Muscle of arm (tissue), 12 donors: ENCODE data around the gene MACROH2A1. TPM values are rescaled to one million over a fixed set of nuclear protein-coding genes. Genes with fewer than 3 reads are reported as not detected.
A peak's percentile ranks its signal among the peaks of the same experiment; 100 is the strongest.

ENCODE experiments used
- DNase-seq: peaks from one replicate; pipeline ENCODE4 v3.0.0-alpha.2; 2013
- polyA plus RNA-seq, 12 donors: library from polyadenylated mRNA; unstranded; fragments of 120-200 nt; gene quantifications; one replicate each; pipeline ENCODE4 v1.2.1, GENCODE V29; 2013; ENCODE audit not compliant: insufficient read length in 12 of 12

The MACROH2A1 gene
- polyA plus RNA-seq, 12 donors: 88.1 to 197 (median 101) TPM; not detected in 1

DNA sequence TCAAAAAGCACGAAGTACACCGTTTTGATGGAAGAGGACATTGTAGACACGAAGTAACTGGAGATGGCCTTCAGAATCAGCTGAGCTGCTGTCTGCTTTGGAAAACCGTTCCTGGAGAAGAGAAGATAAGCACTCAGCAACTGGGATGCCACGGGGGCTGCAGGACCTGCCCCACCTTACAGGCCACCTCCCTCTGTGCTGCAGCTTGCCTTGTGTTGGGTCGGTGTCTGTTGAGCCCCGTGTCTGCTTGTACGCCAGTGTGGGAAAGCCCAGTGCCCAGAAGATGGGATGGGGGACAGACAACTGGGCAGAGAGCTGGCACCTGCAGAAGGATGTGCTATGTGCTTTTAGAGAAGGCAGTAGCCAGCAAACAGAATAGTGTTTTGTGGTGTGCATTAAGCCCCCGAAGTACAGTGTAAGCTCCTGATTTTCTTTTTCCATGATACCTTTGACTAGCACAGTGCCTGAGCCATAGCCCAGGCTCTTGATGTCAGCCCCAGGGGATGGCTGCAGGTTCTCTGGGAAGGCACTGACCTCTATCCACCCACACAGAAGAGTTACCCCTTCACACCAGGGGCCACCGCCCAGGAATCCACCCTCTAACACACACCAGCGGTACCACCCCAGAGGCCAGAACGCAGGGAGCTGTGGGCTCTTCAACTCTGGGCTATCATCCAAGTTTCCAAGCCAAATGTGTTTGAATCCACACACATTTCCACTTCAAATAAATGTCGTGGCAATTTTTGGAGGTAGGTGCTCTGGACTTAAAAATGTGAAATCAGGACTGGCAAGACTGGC lies 63.8 kb downstream of the MACROH2A1 start:
- DNase-seq: no peak

DNA sequence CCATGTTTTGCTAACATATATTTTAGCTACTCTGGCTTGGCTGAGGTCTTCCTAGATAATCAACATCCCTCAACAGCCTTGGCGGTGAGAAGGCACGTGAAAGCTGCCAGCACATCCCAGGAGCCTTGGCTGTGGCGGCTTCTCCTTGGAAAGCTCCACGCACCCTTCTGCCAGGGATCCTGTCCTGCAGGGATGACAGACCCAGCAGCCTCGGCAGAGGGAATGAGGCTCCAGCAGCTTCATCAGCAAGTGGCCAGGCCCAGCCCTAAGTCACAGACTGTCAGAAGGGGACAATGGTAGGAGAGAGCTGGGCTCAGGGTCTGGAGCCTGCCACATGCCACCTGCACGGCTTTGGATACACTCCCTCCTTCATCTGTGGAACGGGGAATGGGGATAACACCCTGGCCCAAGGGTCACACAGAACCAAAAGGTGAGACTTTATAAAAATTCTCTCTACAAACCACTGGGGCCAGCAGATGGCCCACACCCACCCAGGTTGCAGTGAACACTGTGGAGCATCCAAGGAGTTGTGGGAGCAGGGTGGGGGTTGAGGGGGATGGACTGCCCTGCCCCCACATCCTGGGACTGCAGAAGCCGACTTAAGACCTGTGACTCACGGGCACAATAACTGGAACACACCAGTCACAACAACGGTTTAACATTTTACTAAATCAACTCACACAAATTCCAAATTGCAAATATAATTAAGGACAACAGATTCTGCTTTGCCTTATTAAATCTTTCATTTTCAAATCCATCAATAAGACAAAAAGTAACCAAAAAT lies 65.1 kb downstream of the MACROH2A1 start:
- DNase-seq: no peak

DNA sequence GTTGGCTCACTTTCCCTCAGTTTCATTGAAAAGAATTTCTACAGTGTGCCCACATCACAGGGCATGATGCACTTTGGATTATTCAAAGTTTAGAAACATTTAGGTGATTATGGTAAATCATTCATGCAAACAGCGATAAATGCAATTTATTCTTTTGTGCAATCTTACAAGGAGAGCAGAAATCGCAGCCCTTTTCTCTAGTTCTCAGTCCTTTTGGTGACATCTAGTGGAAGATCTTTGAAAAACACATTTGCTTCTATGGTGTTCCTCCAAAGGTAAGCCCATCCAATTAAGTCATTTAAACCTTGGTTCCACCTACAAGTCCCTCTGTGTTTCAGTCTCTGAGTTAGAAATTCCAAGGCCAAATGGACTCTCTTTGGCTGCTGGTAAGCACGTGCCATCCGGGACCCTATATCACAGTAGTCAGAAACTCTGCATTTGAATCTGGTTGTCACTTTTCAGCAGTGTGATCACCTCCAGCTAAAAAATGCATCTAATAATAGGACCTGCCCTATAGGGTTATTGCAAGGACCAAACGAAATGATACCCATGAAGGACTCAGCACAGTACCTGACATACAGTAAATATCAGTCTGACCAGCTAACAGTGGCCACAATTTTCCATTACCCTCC lies 66.4 kb downstream of the MACROH2A1 start:
- peak; percentile 62 for DNase-seq

DNA sequence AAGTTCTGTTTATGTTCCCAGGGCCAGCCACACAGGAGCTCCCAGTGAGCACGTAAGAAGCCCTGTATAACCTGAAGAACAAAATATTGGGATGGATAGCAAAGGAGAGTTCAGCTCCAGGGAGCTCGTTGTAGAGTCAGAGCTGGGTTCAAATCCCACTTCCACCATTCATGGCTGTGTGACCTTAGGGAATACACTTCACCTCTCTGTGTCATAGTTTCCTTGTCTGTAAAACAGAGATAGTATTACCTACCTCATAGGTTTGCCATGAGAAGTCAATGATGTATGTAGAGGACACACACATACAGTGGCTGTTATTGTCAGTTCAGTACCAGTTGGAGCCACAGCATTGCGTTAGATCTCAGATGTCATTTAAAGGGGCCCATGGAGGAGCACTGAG lies 67.4 kb downstream of the MACROH2A1 start:
- DNase-seq: no peak

DNA sequence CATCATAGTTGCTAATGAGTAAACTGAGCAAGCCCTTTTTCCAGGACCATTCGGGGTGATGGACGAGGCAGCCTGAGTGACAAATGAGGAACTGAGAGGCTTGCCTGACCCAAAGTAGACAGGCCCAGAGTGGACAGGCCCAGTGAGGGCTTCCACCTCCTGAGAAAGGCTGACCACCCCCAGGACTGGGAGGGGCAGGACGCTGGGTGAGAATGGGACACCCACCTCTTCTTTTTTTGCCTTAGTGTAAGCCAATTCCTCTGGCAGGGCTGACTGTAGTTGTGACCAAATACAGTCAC lies 68.3 kb downstream of the MACROH2A1 start:
- no peak for DNase-seq

DNA sequence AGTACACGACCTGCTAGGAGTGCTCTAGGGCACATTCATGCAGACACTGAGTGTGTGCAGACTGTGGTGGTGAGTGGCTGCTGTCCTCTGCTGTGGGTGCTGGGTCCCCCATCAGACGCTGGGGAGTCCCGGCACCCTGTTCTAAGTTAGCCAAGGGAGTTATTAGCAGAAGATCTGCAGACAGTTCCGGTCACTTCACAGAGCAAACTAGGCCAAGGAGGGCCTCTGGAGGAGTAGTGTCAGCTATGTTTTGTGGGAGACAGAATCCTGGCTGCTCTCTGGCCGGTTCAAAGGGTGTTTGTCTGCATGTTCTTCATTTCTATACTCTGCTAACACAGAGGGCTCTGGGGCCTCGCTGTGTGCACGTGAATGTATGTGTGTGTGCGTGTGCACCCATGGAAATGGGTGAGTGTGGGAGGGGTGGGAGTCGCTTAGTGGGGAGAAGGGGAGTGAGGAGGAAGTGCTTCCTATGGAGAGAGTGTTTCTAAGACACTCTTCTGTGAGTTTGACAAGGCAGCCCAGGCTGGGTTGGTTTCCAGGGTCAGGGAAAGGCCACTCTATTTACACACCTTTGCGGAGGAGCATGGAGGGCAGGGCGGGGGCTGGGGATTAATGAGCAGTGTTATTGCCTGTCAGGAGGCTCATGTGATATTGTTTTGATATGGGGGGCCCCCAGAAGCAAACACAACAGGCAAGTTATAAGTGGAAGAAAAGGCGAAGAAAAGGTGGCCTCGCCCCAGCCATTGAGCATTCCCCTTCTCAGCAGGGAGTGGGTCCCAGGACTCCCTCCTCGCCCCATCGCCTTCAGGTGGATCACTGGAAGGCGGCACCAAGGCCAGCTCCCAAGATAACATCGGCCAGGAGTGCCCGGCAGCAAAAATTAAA lies 68.9 kb downstream of the MACROH2A1 start:
- no peak for DNase-seq

DNA sequence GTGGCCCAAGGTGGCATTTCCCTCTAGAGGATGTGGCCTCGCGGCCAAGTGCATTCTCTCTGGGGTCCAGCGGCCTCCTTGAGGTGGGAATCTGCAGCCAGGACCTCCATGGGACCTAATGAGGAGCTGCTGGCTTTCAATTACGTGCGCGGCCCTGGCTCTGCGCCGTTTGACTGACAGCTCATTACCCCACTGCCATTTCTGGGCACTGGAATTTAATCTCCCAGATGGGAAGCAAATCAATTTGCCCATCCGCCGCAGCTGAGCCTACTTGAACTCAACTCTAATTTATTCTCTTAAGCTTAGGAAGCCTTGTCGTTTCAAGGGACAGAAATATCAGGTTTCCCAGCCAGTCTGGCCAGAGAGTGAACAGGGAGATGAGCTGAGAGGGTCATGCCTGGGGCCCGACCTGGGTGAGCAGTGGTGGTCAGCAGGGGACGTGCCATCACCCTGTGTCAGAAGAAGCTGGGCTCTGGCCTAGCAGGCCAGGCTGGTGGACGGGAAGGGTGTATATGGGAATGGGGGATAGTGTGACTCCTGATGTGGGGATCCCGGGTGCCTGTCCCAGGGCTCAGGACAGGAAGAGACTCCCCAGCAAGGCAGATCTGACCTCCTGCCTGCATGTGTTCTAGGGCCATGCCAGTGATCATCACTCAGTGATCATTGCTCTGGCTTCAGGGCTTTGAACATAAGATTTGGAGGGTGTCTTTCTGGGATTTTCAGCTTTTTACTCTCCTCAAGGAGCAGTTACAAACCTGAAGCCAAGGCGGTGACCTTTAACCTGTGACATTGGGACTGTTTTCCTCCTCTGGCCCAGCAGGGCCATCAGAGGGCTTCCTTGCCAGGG lies 69.7 kb downstream of the MACROH2A1 start:
- no peak for DNase-seq

DNA sequence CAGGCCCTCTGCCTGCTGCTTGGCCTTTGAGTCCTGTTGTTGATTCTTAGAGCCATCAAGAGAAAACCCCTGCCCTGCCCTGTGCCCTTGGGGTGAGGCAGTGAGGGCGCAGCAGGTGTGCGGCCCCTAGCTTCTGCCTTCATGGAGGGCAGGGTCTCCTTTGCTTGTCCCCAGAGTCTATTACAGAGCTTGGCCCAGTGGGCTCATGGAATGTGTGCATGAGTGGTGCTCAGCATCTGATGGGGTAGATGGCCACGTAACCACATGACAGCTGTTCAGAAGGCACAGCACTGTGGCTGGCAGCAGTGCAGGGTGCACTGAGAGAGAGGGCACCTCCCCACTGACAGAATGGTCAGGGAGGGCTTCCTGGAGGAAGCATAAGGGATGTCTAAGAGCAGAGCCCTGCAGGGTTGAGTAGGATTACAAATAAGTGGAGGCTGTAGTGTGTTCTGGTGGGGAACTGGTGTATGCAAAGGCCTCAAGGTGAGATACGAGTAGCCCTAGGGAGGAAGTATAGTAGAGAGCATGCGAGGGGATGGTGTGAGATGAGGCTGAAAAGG lies 70.8 kb downstream of the MACROH2A1 start:
- DNase-seq: no peak

DNA sequence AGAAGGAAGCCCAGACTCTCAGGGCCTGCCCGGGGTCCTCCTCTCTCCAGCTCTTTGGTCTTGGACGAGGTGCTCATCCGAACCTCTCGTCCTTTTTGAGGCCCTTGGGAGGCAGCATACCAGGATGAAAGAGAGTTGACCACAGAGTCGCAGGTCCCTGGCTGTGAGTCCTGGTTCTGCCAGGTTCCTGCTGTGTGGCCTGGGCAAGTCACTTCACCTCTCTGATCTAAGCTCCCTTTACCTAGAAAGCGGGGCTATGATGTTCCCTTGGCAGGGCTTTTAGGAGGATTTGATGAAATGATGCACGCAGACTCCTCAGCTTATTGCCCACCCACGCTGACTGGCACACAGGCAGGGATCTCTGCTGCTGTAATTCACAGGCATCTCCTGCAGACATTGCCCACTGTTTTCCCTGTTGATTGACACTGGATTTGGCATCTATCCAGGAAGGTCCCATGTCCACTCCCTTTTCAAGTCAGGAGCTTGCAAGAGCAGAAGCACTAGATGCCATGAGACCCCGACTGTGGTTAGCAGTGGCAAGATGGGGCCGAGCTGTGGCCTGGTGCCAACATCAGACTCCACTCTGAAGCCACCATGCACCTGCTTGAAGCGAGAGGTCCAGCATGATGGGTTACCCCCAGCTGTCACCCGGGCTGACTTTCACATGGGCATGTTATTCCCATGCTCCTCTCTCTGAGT lies 71.5 kb downstream of the MACROH2A1 start:
- no peak for DNase-seq

DNA sequence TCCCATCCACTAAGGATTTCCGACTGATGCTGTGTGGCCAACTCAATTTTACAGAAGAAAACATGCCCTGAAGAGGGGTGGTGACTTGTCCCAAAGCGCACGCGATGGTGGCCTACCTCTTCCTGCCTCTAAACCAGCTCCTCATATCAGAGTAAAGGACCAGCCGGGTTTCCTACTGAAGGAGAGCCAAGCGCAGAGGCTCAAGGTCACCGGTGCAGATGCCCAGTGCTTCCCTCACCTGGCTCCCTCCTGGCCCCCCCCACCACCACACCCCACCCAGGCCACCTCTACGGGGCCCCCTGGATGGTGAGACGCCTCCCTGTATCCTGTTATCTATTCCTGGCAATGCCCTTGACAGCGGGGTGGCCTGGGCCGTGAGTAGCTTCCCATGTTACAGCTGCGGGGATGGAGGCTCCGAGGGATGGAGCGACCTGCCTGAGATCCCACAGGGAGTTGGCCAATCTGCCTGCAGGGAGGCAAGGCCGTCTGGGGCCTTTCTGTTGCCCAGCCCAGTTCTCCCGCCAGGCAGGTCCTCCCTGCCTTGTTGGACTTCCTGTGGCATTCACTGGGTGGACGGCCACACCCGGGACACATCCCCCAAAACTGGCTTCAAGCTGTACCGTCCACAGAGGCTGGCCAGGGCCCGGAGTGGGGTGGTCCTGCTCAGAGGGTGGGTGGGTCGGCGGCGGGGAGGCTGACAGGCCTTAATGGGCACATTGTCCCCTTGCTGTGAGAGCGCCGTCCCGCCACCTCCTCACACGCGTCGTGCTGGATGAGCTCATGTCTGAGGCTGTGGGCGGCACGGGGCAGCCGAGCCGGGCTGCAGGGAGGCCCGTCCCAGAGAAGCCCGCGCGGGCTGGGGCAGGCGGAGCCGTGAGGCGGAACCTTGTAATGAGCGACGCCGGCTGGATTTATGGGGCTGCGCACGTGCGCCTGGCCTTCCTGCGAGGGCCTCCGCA lies 72.5 kb downstream of the MACROH2A1 start:
- no peak for DNase-seq

DNA sequence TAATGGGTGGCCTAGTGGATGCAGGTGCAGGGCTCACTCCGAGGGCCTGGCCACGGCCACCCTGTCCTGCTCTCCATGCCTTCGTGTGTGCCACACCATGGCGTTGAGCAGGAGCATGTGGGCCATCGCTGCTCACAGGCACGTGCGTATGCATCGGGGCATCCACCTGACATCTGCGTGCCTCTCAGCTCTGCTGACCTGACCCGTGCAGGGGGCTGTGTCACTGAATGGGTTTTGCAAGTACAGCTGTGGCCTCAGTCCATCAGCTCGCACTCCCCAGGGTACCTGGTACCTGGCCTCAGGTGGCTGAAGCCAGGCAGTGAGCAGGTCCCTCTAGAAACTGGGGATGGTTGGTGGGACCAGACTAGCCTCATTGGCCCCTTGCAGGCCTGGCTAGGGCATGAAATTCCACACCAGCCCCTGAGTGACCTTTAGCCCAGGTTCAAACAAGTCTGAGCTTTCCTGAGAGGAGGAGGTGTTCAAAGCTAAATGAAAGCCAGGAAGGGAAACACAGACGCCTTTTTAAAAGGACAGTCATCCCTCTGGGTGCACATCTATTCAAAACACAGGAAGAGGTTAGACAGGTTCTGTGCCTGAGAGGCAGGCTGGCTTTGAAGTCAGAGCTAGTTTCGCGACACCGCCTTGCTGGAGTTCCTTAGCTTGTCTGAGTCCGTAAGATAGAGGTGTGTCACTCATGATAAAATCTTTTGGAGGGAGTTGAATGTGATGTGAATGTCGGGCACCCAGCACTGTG lies 74.0 kb downstream of the MACROH2A1 start:
- DNase-seq: no peak

DNA sequence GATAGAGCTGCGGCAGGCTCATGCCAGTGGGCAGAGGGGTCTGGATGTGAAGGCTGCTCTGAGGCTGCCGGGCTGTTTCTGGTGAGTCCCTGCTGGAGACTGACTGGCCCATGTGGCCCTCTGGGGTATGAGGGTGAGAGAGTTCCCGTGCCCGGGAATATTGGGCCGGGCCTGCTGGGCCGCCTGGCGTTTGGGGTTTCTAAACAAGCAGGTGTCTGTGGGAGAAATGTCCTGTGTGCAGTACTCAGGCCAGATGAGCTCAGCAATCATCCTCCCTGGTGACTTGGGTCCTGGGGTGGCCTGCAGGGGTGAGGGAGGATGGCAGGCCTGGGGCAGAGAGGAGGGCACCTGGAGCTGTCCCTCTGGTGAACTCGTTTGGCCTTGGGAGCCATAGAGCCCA lies 74.9 kb downstream of the MACROH2A1 start:
- no peak for DNase-seq

DNA sequence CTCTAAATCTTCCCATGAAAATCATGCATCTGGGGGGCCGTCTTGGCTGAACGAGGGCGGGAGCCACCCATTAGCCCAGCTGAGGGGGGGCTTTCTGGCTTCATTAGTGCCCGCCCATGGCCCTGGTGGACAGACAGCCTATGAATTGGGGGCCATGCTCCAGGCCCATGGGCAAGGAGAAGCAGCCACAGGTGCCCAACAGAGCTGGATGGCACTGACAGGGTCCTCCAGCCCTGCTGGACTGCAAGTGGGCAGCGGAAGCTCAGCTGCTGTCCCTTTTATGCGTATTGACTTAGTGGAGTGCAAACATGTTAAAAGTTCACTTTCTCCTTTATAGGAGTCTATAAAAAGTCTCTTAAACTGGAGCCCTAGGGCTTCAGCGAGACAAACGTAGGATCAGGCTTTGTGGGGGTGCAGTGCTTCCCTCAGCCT lies 75.3 kb downstream of the MACROH2A1 start:
- no peak for DNase-seq

DNA sequence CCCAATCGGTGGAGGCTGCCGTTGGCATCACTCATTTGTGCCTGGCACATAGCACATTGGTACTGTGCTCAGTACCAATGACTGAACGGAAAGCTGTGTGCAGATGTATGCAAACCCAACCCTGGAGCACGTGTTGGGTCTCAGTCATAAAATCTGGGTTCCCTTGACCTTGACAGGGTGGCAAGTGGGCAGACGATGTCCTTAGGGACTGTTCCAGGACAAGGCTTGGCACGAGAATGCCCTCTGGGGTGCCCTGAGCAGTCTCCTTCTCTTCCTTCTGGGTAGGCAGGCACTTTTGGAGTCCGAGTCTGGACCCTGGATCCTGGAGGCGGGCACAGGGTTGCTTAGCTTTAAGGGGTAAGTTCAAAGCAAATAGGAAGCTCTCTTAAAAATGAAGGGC lies 75.8 kb downstream of the MACROH2A1 start:
- DNase-seq: no peak

DNA sequence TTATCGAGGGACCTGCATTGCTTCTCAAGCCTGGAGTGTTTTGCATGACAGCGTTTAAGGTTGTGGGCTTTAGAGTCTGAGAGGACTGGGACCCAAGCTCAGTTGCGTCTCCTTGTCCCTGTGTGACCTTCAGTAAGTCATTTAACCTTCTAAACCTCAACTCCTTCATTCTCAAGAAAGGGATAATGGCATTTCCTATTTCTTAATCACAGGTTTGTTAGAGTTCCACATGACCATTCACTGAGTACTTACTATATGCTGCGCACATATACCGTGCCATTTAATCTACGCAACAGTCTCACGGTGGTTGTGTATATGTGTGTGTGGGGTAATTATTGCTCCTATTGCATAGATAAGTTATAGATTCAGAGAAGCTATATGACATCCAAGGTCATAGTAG lies 76.3 kb downstream of the MACROH2A1 start:
- DNase-seq: no peak

DNA sequence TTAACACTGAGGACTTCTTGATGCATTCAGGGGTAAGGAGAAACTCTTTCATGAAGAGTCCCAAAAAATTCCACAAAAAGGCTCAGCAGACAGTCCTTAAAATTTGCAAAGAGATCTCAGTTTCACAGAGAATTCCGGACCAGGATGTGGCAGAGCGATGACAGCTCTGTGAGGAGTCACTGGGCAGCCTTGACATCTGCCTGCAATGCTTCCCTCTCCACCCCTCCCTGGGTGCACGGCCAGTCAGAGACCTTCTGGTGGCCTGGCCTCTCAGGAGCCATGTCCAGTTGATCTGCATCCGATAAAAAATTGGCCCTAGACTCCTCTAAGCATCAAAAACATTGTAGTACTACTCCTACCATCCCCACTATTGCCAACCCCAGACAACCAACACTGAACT lies 76.8 kb downstream of the MACROH2A1 start:
- no peak for DNase-seq

DNA sequence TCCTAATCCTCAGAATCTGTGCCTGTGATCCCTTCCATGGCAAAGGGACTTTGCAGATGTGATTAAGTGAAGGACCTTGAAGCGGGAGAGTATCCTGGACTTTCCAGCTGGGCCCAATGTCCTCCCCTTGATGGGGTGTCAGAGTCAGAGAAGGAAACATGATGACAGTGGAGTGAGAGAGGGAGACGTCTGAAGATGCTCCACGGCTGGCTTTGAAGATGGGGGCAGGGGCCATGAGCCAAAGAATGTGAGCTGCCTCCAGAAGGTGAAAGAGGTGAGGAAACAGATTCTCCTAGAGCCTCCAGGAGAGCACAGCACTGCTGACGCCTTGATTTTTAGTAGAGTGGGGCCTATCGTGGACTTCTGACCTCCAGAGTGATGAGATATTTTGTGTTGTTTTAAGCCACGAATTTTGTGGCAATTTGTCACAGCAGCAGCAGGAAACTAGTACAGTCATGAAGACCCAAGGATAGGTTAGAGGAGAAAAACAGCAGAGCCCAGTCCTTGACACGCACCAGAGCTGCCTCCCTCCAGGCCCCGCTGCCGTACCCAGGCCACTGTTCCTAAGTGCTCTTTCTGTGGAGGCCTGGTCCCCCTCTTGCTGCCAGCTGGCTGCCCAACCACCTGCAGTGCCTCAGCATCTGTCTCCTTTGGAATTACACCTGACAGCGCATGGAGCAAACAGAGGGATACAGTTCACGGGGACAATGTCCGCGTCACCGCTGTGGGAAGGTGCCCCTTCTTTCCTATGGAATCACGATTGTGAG lies 78.1 kb downstream of the MACROH2A1 start:
- no peak for DNase-seq
